Activated T-helper 9 cell treated with anti-CD3 and anti-CD28 coated beads, Interleukin-2, amount 50 U/mL, for 16 hours (primary cell): ENCODE results near the gene SMTN.

Experiments
- DNase-seq: peaks from one replicate; pipeline ENCODE4 v3.0.0-alpha.2; 2020; ENCODE audit warnings: low read depth

Gene SMTN

DNA sequence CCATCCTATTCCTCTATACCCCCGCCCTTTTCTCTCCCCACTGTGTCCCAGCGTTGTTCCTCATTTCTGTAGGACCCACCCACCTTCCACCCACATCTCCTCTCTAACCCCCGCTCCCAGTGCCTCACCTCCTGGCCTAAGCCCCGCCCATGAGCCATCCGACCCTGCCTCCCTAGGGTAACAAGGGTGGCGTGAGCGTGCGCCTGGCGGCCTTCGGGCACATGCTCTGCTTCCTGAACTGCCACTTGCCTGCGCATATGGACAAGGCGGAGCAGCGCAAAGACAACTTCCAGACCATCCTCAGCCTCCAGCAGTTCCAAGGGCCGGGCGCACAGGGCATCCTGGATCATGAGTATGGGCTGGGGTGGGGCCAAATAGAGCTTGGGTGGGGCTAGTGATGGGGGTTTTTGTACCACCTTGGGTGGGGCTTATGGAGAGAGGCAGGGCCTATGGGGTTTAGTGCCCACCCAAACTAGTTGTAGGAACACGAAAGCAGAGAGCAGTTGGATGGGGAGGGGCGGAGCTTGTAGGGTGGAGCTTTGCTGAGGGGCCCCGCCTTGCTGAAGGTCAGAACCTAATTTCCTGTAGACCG is 46.2 kb downstream of the SMTN start:
- no peak for DNase-seq

DNA sequence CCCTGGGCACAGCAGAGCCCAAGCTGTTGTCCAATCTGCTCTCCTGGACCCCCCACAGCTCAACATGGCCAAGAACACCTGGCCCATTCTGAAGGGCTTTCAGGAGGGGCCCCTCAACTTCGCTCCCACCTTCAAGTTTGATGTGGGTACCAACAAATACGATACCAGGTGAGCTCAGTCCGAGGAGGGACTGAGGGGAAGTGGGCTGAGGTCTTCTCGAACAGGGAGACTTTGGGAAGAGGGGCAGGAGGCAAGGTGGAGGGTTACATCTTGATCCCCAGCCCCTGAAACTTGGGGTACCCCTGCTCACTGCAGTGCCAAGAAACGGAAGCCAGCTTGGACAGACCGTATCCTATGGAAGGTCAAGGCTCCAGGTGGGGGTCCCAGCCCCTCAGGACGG is 47.0 kb downstream of the SMTN start:
- DNase-seq, result no peak

- DNase-seq, result no peak
These were observed 49.8 kb downstream of the SMTN start for GRCh38 chr22:31130873-31131272.

DNA sequence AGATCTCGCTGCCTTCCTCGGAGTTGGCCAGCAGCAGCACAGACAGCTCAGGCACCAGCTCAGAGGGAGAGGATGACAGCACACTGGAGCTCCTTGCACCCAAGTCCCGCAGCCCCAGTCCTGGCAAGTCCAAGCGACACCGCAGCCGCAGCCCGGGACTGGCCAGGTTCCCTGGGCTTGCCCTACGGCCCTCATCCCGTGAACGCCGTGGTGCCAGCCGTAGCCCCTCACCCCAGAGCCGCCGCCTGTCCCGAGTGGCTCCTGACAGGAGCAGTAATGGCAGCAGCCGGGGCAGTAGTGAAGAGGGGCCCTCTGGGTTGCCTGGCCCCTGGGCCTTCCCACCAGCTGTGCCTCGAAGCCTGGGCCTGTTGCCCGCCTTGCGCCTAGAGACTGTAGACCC is 52.8 kb downstream of the SMTN start:
- DNase-seq, result no peak

GRCh38 chr22:31134688-31135087 is 53.6 kb downstream of the SMTN start:
- no peak for DNase-seq

DNA sequence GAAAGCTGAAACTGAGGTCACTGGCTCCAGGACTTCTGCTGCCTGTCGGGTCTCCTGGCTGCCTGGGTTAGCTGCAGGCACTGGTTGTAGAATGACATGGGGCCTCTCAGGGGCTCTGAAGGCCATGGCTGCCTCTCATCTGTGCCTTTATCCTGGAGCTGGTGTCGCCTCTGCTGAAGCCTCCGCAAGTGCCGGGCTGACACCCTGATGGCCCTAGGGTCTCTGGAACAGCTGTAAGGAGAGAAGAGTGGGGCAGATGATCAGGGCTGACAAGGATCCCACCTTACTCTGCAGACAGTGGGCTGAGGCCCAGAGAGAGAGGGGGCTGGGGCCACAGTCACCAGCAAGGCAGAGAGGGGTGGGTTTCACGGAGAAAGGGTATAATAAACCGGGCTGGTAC is 54.6 kb downstream of the SMTN start:
- no peak for DNase-seq

GRCh38 chr22:31136155-31136554 is 55.0 kb downstream of the SMTN start:
- no peak for DNase-seq

GRCh38 chr22:31136711-31137110 is 55.6 kb downstream of the SMTN start:
- no peak for DNase-seq

DNA sequence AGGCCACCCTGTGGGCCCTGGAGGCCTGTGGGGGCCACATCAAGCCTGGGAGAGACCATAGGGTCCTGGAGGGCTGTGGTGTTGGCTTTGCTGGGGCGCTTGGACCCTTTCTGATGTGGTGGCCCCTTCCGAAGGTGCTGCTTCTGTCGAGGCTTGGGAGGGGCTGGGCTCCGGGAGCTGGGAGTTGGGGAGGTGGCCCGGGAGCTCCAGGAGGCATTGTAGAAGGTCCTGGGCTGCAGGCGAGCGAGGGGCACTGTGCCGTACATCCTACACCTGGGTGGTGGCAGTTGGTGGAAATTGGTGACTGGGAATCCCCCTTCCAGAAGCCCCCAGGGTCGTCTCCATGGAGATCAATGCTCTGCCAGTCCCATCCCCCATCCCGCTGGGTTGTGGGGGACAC is 56.6 kb downstream of the SMTN start:
- no peak for DNase-seq

GRCh38 chr22:31138126-31138525 is 57.0 kb downstream of the SMTN start:
- no peak for DNase-seq

DNA sequence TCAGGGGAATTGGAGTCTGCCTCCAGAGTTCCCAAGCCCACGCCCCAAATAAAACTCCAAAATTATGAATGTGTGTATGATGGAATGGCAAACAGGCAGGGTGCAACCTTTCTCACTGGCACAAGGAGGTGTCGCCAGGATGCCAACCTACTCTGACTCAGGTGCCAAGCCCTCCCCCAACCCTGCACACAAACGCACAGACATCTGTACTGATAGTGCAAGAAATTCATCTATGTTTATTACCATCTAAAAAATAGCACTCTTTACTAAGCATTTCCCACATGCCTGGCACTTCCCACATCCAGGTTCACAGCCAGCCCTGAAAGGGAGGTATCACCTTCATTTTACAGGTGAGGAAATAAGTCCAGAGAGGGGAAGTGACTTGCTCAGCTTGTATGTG is 57.9 kb downstream of the SMTN start:
- DNase-seq, result no peak

GRCh38 chr22:31139866-31140716 is 59.0 kb downstream of the SMTN start, which contains the start of gene PLA2G3:
TSS of gene PLA2G3 (minus strand) at chr22:31140508. CDS start at chr22:31140354, 154 bp downstream.
- no peak for DNase-seq

DNA sequence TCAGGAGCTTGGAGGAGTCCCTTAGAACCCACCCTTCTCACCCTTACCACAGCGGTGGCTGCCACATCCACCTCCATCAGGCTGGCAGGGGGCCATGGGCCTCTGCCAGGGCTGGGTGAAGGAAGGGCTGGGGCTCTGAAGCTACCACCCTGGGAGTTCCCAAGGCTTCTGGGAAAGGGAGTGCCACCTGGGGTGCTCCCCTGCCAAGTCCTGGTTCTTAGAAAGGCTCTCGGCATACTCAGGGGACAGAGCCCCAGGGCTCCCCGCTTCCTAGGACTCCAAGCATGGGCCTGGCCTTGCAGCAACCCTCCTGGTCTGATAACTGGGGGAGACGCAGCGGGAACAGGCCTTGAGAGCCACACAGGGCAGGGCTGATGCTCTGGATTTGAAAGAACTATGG is 59.6 kb downstream of the SMTN start:
- DNase-seq, result no peak

DNA sequence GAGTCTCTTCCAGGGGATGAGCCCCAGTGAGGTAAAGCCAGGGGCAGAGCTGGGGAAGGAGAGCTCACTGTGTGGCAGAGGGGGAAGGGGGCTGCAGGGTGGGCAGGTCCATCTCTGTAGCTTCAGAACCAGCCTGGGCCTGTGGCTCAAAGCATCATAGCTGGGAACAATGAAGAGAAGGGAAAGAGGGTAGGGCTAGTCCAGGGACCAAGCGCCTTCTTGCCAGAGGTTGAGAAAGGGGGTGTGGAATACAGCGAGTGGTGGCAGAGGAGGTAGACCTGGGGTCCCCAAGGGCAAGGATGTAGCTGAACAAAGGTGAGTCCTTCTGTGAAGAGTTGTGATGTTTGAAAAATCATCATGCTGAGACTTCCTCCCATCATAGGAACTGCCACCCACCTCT is 60.4 kb downstream of the SMTN start:
- no peak for DNase-seq

GRCh38 chr22:31142285-31142684 is 61.2 kb downstream of the SMTN start:
- DNase-seq, result no peak

- no peak for DNase-seq
These were observed 61.9 kb downstream of the SMTN start for GRCh38 chr22:31143038-31143437.

GRCh38 chr22:31143537-31143936 is 62.4 kb downstream of the SMTN start:
- no peak for DNase-seq

DNA sequence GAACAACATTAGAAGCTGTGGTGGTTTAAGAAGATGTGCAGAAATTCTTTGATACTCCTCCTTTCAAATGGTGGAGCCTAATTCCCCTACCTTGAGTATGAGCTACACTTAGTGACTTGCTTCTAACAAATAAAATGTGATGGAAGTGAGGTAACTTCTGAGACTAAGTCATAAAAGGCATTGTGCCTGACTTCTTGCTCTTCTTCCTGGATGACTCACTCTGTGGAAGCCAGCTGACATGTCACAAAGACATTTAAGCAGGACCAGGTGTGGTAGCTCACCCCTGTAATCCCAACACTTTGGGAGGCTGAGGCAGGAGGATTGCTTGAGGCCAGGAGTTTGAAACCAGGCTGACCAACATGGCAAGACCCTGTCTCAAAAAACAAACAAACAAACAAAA is 63.1 kb downstream of the SMTN start:
- DNase-seq, result no peak

GRCh38 chr22:31148488-31148887 is 67.4 kb downstream of the SMTN start:
- DNase-seq, result no peak

GRCh38 chr22:31148953-31149627 is 68.0 kb downstream of the SMTN start:
- DNase-seq, result no peak

- DNase-seq, result no peak
These were observed 69.5 kb downstream of the SMTN start for GRCh38 chr22:31150615-31151014.

DNA sequence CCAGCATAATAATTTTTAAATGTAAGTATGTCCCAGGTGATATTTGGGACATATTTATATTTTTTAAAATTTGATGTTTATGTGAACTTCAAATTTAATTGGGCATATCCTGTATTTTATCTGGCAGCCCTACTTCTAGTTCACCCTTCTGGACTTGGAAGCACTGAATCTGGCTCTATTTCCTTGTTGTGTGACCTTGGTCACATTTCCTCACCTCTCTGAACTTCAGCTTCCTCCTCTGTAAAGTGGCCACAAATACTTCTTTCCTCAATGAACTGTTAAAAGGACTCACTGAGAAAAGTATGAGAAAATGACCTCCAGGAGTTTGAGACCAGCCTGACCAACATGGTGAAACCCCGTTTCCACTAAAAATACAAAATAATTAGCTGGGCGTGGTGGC is 70.8 kb downstream of the SMTN start:
- no peak for DNase-seq

- no peak for DNase-seq
These were observed 72.2 kb downstream of the SMTN start for GRCh38 chr22:31153357-31153756.
